Peyer's patch (tissue), 4 donors: ENCODE data around the gene POLK. TPM values are rescaled to one million over a fixed set of nuclear protein-coding genes. Genes with fewer than 3 reads are reported as not detected.

Experiments
- DNase-seq, 3 donors: peaks; one replicate each; pipeline ENCODE4 v3.0.0-alpha.2; 2017 to 2019
- H3K27ac ChIP-seq, 4 donors: fragments of 200-600 bp; sonication (generic); one replicate each; pipeline ENCODE4 v1.5.1; 2016 to 2019
- H3K27me3 ChIP-seq, 2 donors: fragments of 200-600 bp; sonication (generic); one replicate each; pipeline ENCODE4 v1.5.1; 2019
- H3K36me3 ChIP-seq, 3 donors: fragments of 200-600 bp; sonication (generic); one replicate each; pipeline ENCODE4 v1.5.1; 2016 to 2019
- H3K4me1 ChIP-seq, 4 donors: fragments of 200-600 bp; sonication (generic); one replicate each; pipeline ENCODE4 v1.5.1; 2016 to 2019
- H3K4me3 ChIP-seq, 4 donors: fragments of 200-600 bp; sonication (generic); 1 replicate in 3 of 4; 2 replicates in 1 of 4; pipeline ENCODE4 v1.5.1; 2016 to 2019; ENCODE audit warnings: mild to moderate bottlenecking in 1 of 4
- H3K9me3 ChIP-seq, 4 donors: fragments of 200-600 bp; sonication (generic); one replicate each; pipeline ENCODE4 v1.5.1; 2016 to 2019; ENCODE audit warnings: mild to moderate bottlenecking in 1 of 4
- CTCF ChIP-seq, 6 experiments: fragments of 450-650 bp in 4 of 6; fragments of 200-600 bp in 2 of 6; sonication (generic) in 1 of 6; IDR thresholded peaks; one replicate each; pipeline ENCODE4 v1.5.1; 2017 to 2019; ENCODE audit warnings: antibody characterized with exemption in 6 of 6, mild to moderate bottlenecking in 3 of 6, moderate library complexity in 1 of 6
- POLR2A ChIP-seq, 2 donors: fragments of 450-650 bp; IDR thresholded peaks; one replicate each; pipeline ENCODE4 v1.5.1; 2017; ENCODE audit warnings: antibody characterized with exemption in 2 of 2, mild to moderate bottlenecking in 2 of 2, moderate library complexity in 2 of 2
- total RNA-seq, 4 donors: library from RNA; depleted of rRNA; stranded (reverse); fragments of >200 nt; gene quantifications; one replicate each; pipeline ENCODE4 v1.1.0, GENCODE V29; 2016

POLK gene
- total RNA-seq, 4 donors from 2014 or later = 24.5 to 58.6 (median 28.3) TPM

GRCh38 chr5:75507841-75508240 is 3.9 kb upstream of the POLK start:
- TF ChIP-seq POLR2A (IDR thresholded peaks at IDR 0.05) (no peak), CTCF (IDR thresholded peaks at IDR 0.05) (no peak)
- H3K4me1 ChIP-seq = peaks cover 0 to 15% (median 3%) of the 10 kb centered on the region in 4 donors
- no peak overlapping the region for H3K4me3 ChIP-seq

GRCh38 chr5:75509546-75509945 is 2.1 kb upstream of the POLK start:
- Histone ChIP-seq H3K9me3 (no peaks in the 10 kb centered on the region), H3K4me3 (peak overlapping the region in 3 of 4 donors; percentile 70 to 87 (median 83)), H3K36me3 (peaks cover 0 to 6% (median 0%) of the 10 kb centered on the region in 3 donors), H3K27ac (no peak overlapping the region), H3K27me3 (no peaks in the 10 kb centered on the region), H3K4me1 (peaks cover 0 to 30% (median 3%) of the 10 kb centered on the region in 4 donors)
- DNase-seq = no peak
- TF ChIP-seq CTCF (IDR thresholded peaks at IDR 0.05) = no peak
- TF ChIP-seq POLR2A (IDR thresholded peaks at IDR 0.05) = no peak

More at GRCh38 chr5:75507841-75508240, 3.9 kb upstream of the POLK start:
- Histone ChIP-seq H3K36me3 (peaks cover 0 to 6% (median 0%) of the 10 kb centered on the region in 3 donors), H3K27ac (no peak overlapping the region), H3K9me3 (no peaks in the 10 kb centered on the region), H3K27me3 (no peaks in the 10 kb centered on the region)
- no peak for DNase-seq

GRCh38 chr5:75509956-75510355 is 1.7 kb upstream of the POLK start:
- H3K4me3 ChIP-seq = peak overlapping the region; percentile 70 to 87 (median 77)
- no peaks in the 10 kb centered on the region for H3K9me3 ChIP-seq
- TF ChIP-seq POLR2A (IDR thresholded peaks at IDR 0.05) = no peak
- TF ChIP-seq CTCF (IDR thresholded peaks at IDR 0.05) = no peak
- peaks cover 0 to 31% (median 3%) of the 10 kb centered on the region in 4 donors for H3K4me1 ChIP-seq
- H3K27ac ChIP-seq = peak overlapping the region in 1 of 4 donors; percentile 94
- no peak for DNase-seq
- peaks cover 0 to 3% (median 0%) of the 10 kb centered on the region in 3 donors for H3K36me3 ChIP-seq
- no peaks in the 10 kb centered on the region for H3K27me3 ChIP-seq

- no peaks in the 10 kb centered on the region for H3K27me3 ChIP-seq
- H3K36me3 ChIP-seq = no peaks in the 10 kb centered on the region
- H3K4me3 ChIP-seq = peak overlapping the region; percentile 70 to 87 (median 77)
- H3K27ac ChIP-seq = peak overlapping the region; percentile 84 to 95 (median 91)
- peak in 1 of 3 donors; percentile 64 for DNase-seq
- TF ChIP-seq CTCF (IDR thresholded peaks at IDR 0.05) (no peak), POLR2A (IDR thresholded peaks at IDR 0.05) (no peak)
- no peaks in the 10 kb centered on the region for H3K9me3 ChIP-seq
- H3K4me1 ChIP-seq = peaks cover 0 to 31% (median 3%) of the 10 kb centered on the region in 4 donors
Measured at GRCh38 chr5:75510417-75510835, 1.3 kb upstream of the POLK start.

- no peaks in the 10 kb centered on the region for H3K27me3 ChIP-seq
- TF ChIP-seq CTCF (IDR thresholded peaks at IDR 0.05) = no peak
- TF ChIP-seq POLR2A (IDR thresholded peaks at IDR 0.05) = no peak
Measured at GRCh38 chr5:75510836-75511434, 756 bp upstream of the POLK start.

More at GRCh38 chr5:75510836-75511434, 756 bp upstream of the POLK start:
- Histone ChIP-seq H3K36me3 (no peaks in the 10 kb centered on the region), H3K27ac (peak overlapping the region; percentile 84 to 95 (median 91)), H3K4me3 (peak overlapping the region; percentile 70 to 87 (median 77)), H3K9me3 (no peaks in the 10 kb centered on the region), H3K4me1 (peaks cover 0 to 31% (median 3%) of the 10 kb centered on the region in 4 donors)
- peak; percentile 25 to 87 (median 73) for DNase-seq
